Karpas-422 (cell line): Measurements from ENCODE around the gene DIP2C. TPM values are rescaled to one million over a fixed set of nuclear protein-coding genes. Genes with fewer than 3 reads are reported as not detected.

Source experiments
- DNase-seq: peaks from one replicate; pipeline ENCODE4 v3.0.0-alpha.2; 2015
- H2AFZ ChIP-seq: fragments of 200-600 bp; sonication (generic); 2 replicates; pipeline ENCODE4 v1.6.1; 2014; ENCODE audit warnings: antibody characterized with exemption, low read length, mixed read lengths
- H3K27ac ChIP-seq: fragments of 200-600 bp; sonication (generic); 2 replicates; pipeline ENCODE4 v1.5.1; 2014; ENCODE audit warnings: mild to moderate bottlenecking, low read length, moderate library complexity
- H3K27me3 ChIP-seq: fragments of 200-600 bp; sonication (generic); 2 replicates; pipeline ENCODE4 v1.6.1; 2014; ENCODE audit warnings: low read length, mixed read lengths
- H3K36me3 ChIP-seq: fragments of 200-600 bp; sonication (generic); 2 replicates; pipeline ENCODE4 v1.6.1; 2014; ENCODE audit warnings: low read length, mixed read lengths; ENCODE audit not compliant: insufficient read depth
- H3K4me1 ChIP-seq: fragments of 200-600 bp; sonication (generic); 2 replicates; pipeline ENCODE4 v1.6.1; 2014; ENCODE audit warnings: mild to moderate bottlenecking, low read length, mixed read lengths
- H3K4me2 ChIP-seq: fragments of 200-600 bp; sonication (generic); 2 replicates; pipeline ENCODE4 v1.6.1; 2014; ENCODE audit warnings: low read length, low read depth, mild to moderate bottlenecking; ENCODE audit not compliant: poor library complexity, severe bottlenecking
- H3K4me3 ChIP-seq: fragments of 200-600 bp; sonication (generic); 2 replicates; pipeline ENCODE4 v1.5.1; 2014; ENCODE audit warnings: mild to moderate bottlenecking, antibody characterized with exemption, low read length, mixed read lengths
- H3K79me2 ChIP-seq: fragments of 200-600 bp; sonication (generic); 2 replicates; pipeline ENCODE4 v1.6.1; 2014; ENCODE audit warnings: mild to moderate bottlenecking, low read length, mixed read lengths
- H3K9ac ChIP-seq: fragments of 200-600 bp; sonication (generic); 2 replicates; pipeline ENCODE4 v1.6.0; 2014; ENCODE audit warnings: low read length
- H3K9me2 ChIP-seq: fragments of 200-600 bp; sonication (generic), shearing (Covaris generic); replicated peaks from 2 replicates; pipeline ENCODE4 v1.6.0; 2014; ENCODE audit warnings: mild to moderate bottlenecking, low read length, moderate library complexity; ENCODE audit not compliant: insufficient read depth
- H3K9me3 ChIP-seq: fragments of 300-700, 200-600 bp; sonication (generic); 2 replicates; pipeline ENCODE4 v1.6.1; 2014; ENCODE audit warnings: low read length, mixed read lengths
- H4K20me1 ChIP-seq: fragments of 200-600 bp; sonication (generic); 2 replicates; pipeline ENCODE4 v1.6.1; 2014; ENCODE audit warnings: mild to moderate bottlenecking, antibody characterized with exemption, low read length, low read depth; ENCODE audit not compliant: insufficient read depth
- total RNA-seq: library from RNA; depleted of rRNA; stranded (reverse); fragments of >200 nt; shearing (Covaris generic); gene quantifications from 2 replicates; pipeline ENCODE4 v1.2.3, GENCODE V29; 2014; ENCODE audit warnings: low replicate concordance

The DIP2C gene
- total RNA-seq, 1 experiment from 2014 or later: 0.11 TPM

GRCh38 chr10:470339-471003 is 219.0 kb downstream of the DIP2C start:
- no peaks in the 10 kb centered on the region for H3K9me2 ChIP-seq
- no peak overlapping the region for H3K4me3 ChIP-seq
- no peak overlapping the region for H3K9ac ChIP-seq
- H3K4me1 ChIP-seq: no peaks in the 10 kb centered on the region
- DNase-seq: peak; percentile 32
- H3K9me3 ChIP-seq: no peaks in the 10 kb centered on the region
- H3K27ac ChIP-seq: no peak overlapping the region
- H2AFZ ChIP-seq: no peak overlapping the region
- no peak overlapping the region for H3K4me2 ChIP-seq
- no peaks in the 10 kb centered on the region for H3K27me3 ChIP-seq
- H3K36me3 ChIP-seq: no peaks in the 10 kb centered on the region
- no peaks in the 10 kb centered on the region for H4K20me1 ChIP-seq
- no peaks in the 10 kb centered on the region for H3K79me2 ChIP-seq

- H3K36me3 ChIP-seq: no peaks in the 10 kb centered on the region
These were observed 219.5 kb downstream of the DIP2C start for GRCh38 chr10:469947-470338.

GRCh38 chr10:459743-460142 is 229.7 kb downstream of the DIP2C start:
- Histone ChIP-seq H3K4me3 (no peak overlapping the region), H3K4me2 (no peak overlapping the region), H3K27me3 (no peaks in the 10 kb centered on the region), H3K9me2 (no peaks in the 10 kb centered on the region), H4K20me1 (no peaks in the 10 kb centered on the region), H3K9ac (no peak overlapping the region), H2AFZ (no peak overlapping the region), H3K36me3 (no peaks in the 10 kb centered on the region), H3K27ac (no peak overlapping the region), H3K9me3 (no peaks in the 10 kb centered on the region), H3K79me2 (no peaks in the 10 kb centered on the region), H3K4me1 (no peaks in the 10 kb centered on the region)
- no peak for DNase-seq

More at GRCh38 chr10:469947-470338, 219.5 kb downstream of the DIP2C start:
- no peak overlapping the region for H3K9ac ChIP-seq
- DNase-seq: no peak
- H3K27me3 ChIP-seq: no peaks in the 10 kb centered on the region
- H3K4me3 ChIP-seq: no peak overlapping the region
- no peak overlapping the region for H2AFZ ChIP-seq
- no peak overlapping the region for H3K4me2 ChIP-seq
- no peaks in the 10 kb centered on the region for H4K20me1 ChIP-seq
- no peak overlapping the region for H3K27ac ChIP-seq
- no peaks in the 10 kb centered on the region for H3K9me2 ChIP-seq
- no peaks in the 10 kb centered on the region for H3K4me1 ChIP-seq
- H3K9me3 ChIP-seq: no peaks in the 10 kb centered on the region
- H3K79me2 ChIP-seq: no peaks in the 10 kb centered on the region

- Histone ChIP-seq H3K36me3 (no peaks in the 10 kb centered on the region), H2AFZ (no peak overlapping the region), H4K20me1 (no peaks in the 10 kb centered on the region), H3K27me3 (no peaks in the 10 kb centered on the region), H3K4me1 (no peaks in the 10 kb centered on the region), H3K4me2 (no peak overlapping the region), H3K79me2 (no peaks in the 10 kb centered on the region), H3K9ac (no peak overlapping the region), H3K4me3 (no peak overlapping the region), H3K9me3 (no peaks in the 10 kb centered on the region), H3K27ac (no peak overlapping the region), H3K9me2 (no peaks in the 10 kb centered on the region)
- no peak for DNase-seq
These were observed 231.0 kb downstream of the DIP2C start for GRCh38 chr10:458421-458851.

- Histone ChIP-seq H3K4me1 (no peaks in the 10 kb centered on the region), H3K79me2 (no peaks in the 10 kb centered on the region), H3K27ac (no peak overlapping the region), H3K4me3 (no peak overlapping the region), H4K20me1 (no peaks in the 10 kb centered on the region), H3K36me3 (no peaks in the 10 kb centered on the region), H3K4me2 (no peak overlapping the region), H2AFZ (no peak overlapping the region), H3K9ac (no peak overlapping the region), H3K9me3 (no peaks in the 10 kb centered on the region), H3K27me3 (no peaks in the 10 kb centered on the region), H3K9me2 (no peaks in the 10 kb centered on the region)
- DNase-seq: no peak
These were observed 233.0 kb downstream of the DIP2C start for GRCh38 chr10:456486-456885.

GRCh38 chr10:454860-455259 is 234.6 kb downstream of the DIP2C start:
- Histone ChIP-seq H3K4me2 (no peak overlapping the region), H3K4me3 (no peak overlapping the region), H3K79me2 (no peaks in the 10 kb centered on the region), H4K20me1 (no peaks in the 10 kb centered on the region), H3K27me3 (no peaks in the 10 kb centered on the region), H3K9me3 (no peaks in the 10 kb centered on the region), H3K9me2 (no peaks in the 10 kb centered on the region), H2AFZ (no peak overlapping the region), H3K4me1 (no peaks in the 10 kb centered on the region), H3K9ac (no peak overlapping the region), H3K27ac (no peak overlapping the region), H3K36me3 (no peaks in the 10 kb centered on the region)
- no peak for DNase-seq

GRCh38 chr10:453647-454046 is 235.8 kb downstream of the DIP2C start:
- H3K4me2 ChIP-seq: no peak overlapping the region
- H3K36me3 ChIP-seq: no peaks in the 10 kb centered on the region
- H3K9me2 ChIP-seq: no peaks in the 10 kb centered on the region
- H3K79me2 ChIP-seq: no peaks in the 10 kb centered on the region
- no peaks in the 10 kb centered on the region for H3K27me3 ChIP-seq
- H3K9ac ChIP-seq: no peak overlapping the region
- no peaks in the 10 kb centered on the region for H3K4me1 ChIP-seq
- DNase-seq: no peak
- no peaks in the 10 kb centered on the region for H4K20me1 ChIP-seq
- H3K27ac ChIP-seq: no peak overlapping the region
- no peak overlapping the region for H3K4me3 ChIP-seq
- H3K9me3 ChIP-seq: no peaks in the 10 kb centered on the region
- no peak overlapping the region for H2AFZ ChIP-seq

- Histone ChIP-seq H3K4me3 (no peak overlapping the region), H3K4me1 (no peaks in the 10 kb centered on the region), H3K9me2 (no peaks in the 10 kb centered on the region), H3K4me2 (no peak overlapping the region), H2AFZ (no peak overlapping the region), H3K27me3 (no peaks in the 10 kb centered on the region), H3K36me3 (no peaks in the 10 kb centered on the region), H3K79me2 (no peaks in the 10 kb centered on the region), H4K20me1 (no peaks in the 10 kb centered on the region), H3K9me3 (no peaks in the 10 kb centered on the region), H3K9ac (no peak overlapping the region), H3K27ac (no peak overlapping the region)
- no peak for DNase-seq
These were observed 236.7 kb downstream of the DIP2C start for GRCh38 chr10:452512-453426.
